Endothelial cell of umbilical vein (primary cell): ENCODE measurements around the gene SHISA8. TPM values are rescaled to one million over a fixed set of nuclear protein-coding genes. Genes with fewer than 3 reads are reported as not detected.

Experiments
- BruUV-seq: library from RNA; stranded (reverse); fragments of 400-500 nt; replicated peaks from 2 replicates; lab custom pipeline; 2021; lab: Mats Ljungman, UMichigan
- CTCF ChIA-PET: fragments of 300-600, 350-600 bp; sonication (Branson Sonifier 250); formaldehyde crosslinking; loops from one replicate; lab custom pipeline; 2021; ENCODE audit warnings: antibody characterized with exemption, inconsistent platforms; lab: Charles Lee
- POLR2A ChIA-PET: fragments of 300-600, 350-600 bp; sonication (Branson Sonifier 250); formaldehyde crosslinking; loops from one replicate; lab custom pipeline; 2021; ENCODE audit warnings: antibody characterized with exemption, inconsistent platforms; lab: Charles Lee
- DNase-seq: peaks from one replicate; pipeline ENCODE4 v3.0.0-alpha.2; 2011; ENCODE audit warnings: low read depth, low spot score
- FAIRE-seq: peaks from 2 replicates; lab custom pipeline; 2011; peaks lifted over from hg19 to GRCh38; lab: Jason Lieb, UNC
- H2AFZ ChIP-seq: 2 replicates; pipeline ENCODE4 v1.6.0; 2012; ENCODE audit warnings: low read depth, low read length, control low read depth, inconsistent platforms
- H3K27ac ChIP-seq: 2 replicates; pipeline ENCODE4 v1.5.1; 2011; ENCODE audit warnings: low read depth, mild to moderate bottlenecking, control low read depth, low read length, moderate library complexity; ENCODE audit not compliant: insufficient read depth
- H3K27me3 ChIP-seq, 2 experiments: 2 replicates each; pipeline versions ENCODE4 v1.6.0 to v1.6.1; 2011; ENCODE audit warnings: low read length in 2 of 2, mixed read lengths in 1 of 2; ENCODE audit not compliant: control insufficient read depth in 2 of 2, insufficient read depth in 2 of 2
- H3K36me3 ChIP-seq, 2 experiments: 2 replicates in 1 of 2; 3 replicates in 1 of 2; pipeline ENCODE4 v1.5.1; 2011; ENCODE audit warnings: low read length in 2 of 2, mild to moderate bottlenecking in 1 of 2, moderate library complexity in 1 of 2; ENCODE audit not compliant: control insufficient read depth in 2 of 2, insufficient read depth in 2 of 2; ENCODE audit errors: extremely low read depth in 1 of 2
- H3K4me1 ChIP-seq: 3 replicates; pipeline ENCODE4 v1.5.1; 2011; ENCODE audit warnings: mild to moderate bottlenecking, low read length; ENCODE audit not compliant: control insufficient read depth, insufficient read depth; ENCODE audit errors: extremely low read depth
- H3K4me2 ChIP-seq: 2 replicates; pipeline ENCODE4 v1.6.1; 2011; ENCODE audit warnings: low read length, control low read depth, mixed read lengths; ENCODE audit not compliant: insufficient read depth
- H3K4me3 ChIP-seq, 3 experiments: fragments of 200-600 bp in 1 of 3; sonication (generic), shearing (Covaris generic) in 1 of 3; replicated peaks in 1 of 3; 2 replicates each; pipeline ENCODE4 v1.5.1; 2011 to 2016; ENCODE audit warnings: control low read depth in 3 of 3, low read length in 3 of 3, mild to moderate bottlenecking in 2 of 3, inconsistent platforms in 1 of 3, low read depth in 1 of 3, moderate library complexity in 1 of 3; ENCODE audit not compliant: insufficient read depth in 1 of 3
- H3K79me2 ChIP-seq: 2 replicates; pipeline ENCODE4 v1.6.0; 2012; ENCODE audit warnings: low read length, inconsistent platforms; ENCODE audit not compliant: control insufficient read depth, insufficient read depth
- H3K9ac ChIP-seq: replicated peaks from 2 replicates; pipeline ENCODE3; 2011; ENCODE audit warnings: low read length, control low read depth; ENCODE audit not compliant: insufficient read depth; ENCODE audit errors: extremely low read depth
- H3K9me1 ChIP-seq: replicated peaks from 3 replicates; pipeline ENCODE4 v1.6.0; 2011; ENCODE audit warnings: mild to moderate bottlenecking, low read length; ENCODE audit not compliant: control insufficient read depth, insufficient read depth; ENCODE audit errors: extremely low read depth
- H3K9me3 ChIP-seq: replicated peaks from 2 replicates; pipeline ENCODE4 v1.5.1; 2012; ENCODE audit warnings: low read length, inconsistent platforms; ENCODE audit not compliant: control insufficient read depth, insufficient read depth
- H4K20me1 ChIP-seq: replicated peaks from 2 replicates; pipeline ENCODE3; 2011; ENCODE audit warnings: mild to moderate bottlenecking, low read length; ENCODE audit not compliant: control insufficient read depth, insufficient read depth; ENCODE audit errors: extremely low read depth
- EZH2 ChIP-seq: IDR thresholded peaks from 2 replicates; pipeline ENCODE4 v1.6.1; 2012; ENCODE audit warnings: borderline replicate concordance, low read depth, mild to moderate bottlenecking, moderate library complexity, low read length, inconsistent platforms; ENCODE audit not compliant: severe bottlenecking
- FOS ChIP-seq: IDR thresholded peaks from 2 replicates; pipeline ENCODE4 v1.6.1; 2011; ENCODE audit warnings: mild to moderate bottlenecking, low read length, moderate library complexity, borderline replicate concordance; ENCODE audit not compliant: insufficient read depth
- GATA2 ChIP-seq: IDR thresholded peaks from 2 replicates; pipeline ENCODE4 v1.7.0; 2011; ENCODE audit warnings: low read depth, mild to moderate bottlenecking, moderate library complexity, mixed read lengths, low read length; ENCODE audit not compliant: insufficient read length, insufficient read depth
- JUN ChIP-seq: IDR thresholded peaks from 2 replicates; pipeline ENCODE4 v1.6.1; 2011; ENCODE audit warnings: borderline replicate concordance, low read depth; ENCODE audit not compliant: insufficient read length, insufficient read depth
- MYC ChIP-seq: IDR thresholded peaks from one replicate; pipeline ENCODE4 v1.6.1; 2011; ENCODE audit warnings: mild to moderate bottlenecking, low read depth, low read length
- POLR2A ChIP-seq: IDR thresholded peaks from 2 replicates; pipeline ENCODE4 v1.6.1; 2012; ENCODE audit warnings: low read depth, mild to moderate bottlenecking, control low read depth, low read length
- POLR2AphosphoS5 ChIP-seq: IDR thresholded peaks from 2 replicates; pipeline ENCODE4 v1.6.1; 2012; ENCODE audit warnings: low read depth, mild to moderate bottlenecking, control low read depth, low read length, moderate library complexity; ENCODE audit not compliant: insufficient read depth
- dilution Hi-C: fragments of 300-500 bp; cut with MboI; formaldehyde crosslinking; loops from one replicate; pipeline ENCODE4 v1.15.0; 2019; ENCODE audit warnings: low sequenced_read_pairs; ENCODE audit not compliant: extremely low pct_ligation_motif_present
- intact Hi-C: fragments of 100-400 bp; cut with micrococcal nuclease; formaldehyde crosslinking; loops from one replicate; pipeline ENCODE4 v1.10.0; 2022
- polyA plus RNA-seq, 4 experiments: library from polyadenylated mRNA; depleted of rRNA in 3 of 4; stranded (reverse) in 3 of 4; unstranded in 1 of 4; fragments of >200 nt; gene quantifications; 2 replicates each; pipeline versions ENCODE4 v1.2.1 to v1.2.3, GENCODE V29; 2011 to 2012; ENCODE audit warnings: missing spikeins in 1 of 4
- total RNA-seq: library from RNA; stranded (reverse); gene quantifications from 2 replicates; pipeline ENCODE4 v1.2.3, GENCODE V29; 2021
- TF ChIP-seq, protein P1 (sequence below): IDR thresholded peaks from 2 replicates; pipeline ENCODE4 v1.6.1; 2011; ENCODE audit not compliant: insufficient read depth, insufficient read length
- TF ChIP-seq, protein P2 (sequence below), 2 donors: IDR thresholded peaks; 1 replicate in 1 of 2; 2 replicates in 1 of 2; pipeline ENCODE4 v1.5.1; 2011; ENCODE audit warnings: low read length in 2 of 2, mild to moderate bottlenecking in 2 of 2, moderate library complexity in 2 of 2, control low read depth in 1 of 2, inconsistent platforms in 1 of 2, low read depth in 1 of 2; ENCODE audit not compliant: insufficient read depth in 1 of 2; ENCODE audit errors: extremely low read depth in 1 of 2

The SHISA8 gene
- total and polyA plus RNA-seq, 2 donors (not counting 3 experiments of a cell fraction or from before 2014, with no cell fraction given): not detected

- Histone ChIP-seq H3K36me3 (no peaks in the 10 kb centered on the region), H3K4me3 (no peak overlapping the region), H3K27ac (no peak overlapping the region), H3K9me3 (no peaks in the 10 kb centered on the region), H3K9ac (no peak overlapping the region), H3K9me1 (no peaks in the 10 kb centered on the region), H3K27me3 (peaks cover 9 to 14% of the 10 kb centered on the region in 2 experiments), H3K4me2 (no peak overlapping the region), H4K20me1 (no peaks in the 10 kb centered on the region), H3K79me2 (no peaks in the 10 kb centered on the region), H2AFZ (no peak overlapping the region), H3K4me1 (peaks cover 13% of the 10 kb centered on the region)
- ChIA-PET CTCF (interaction anchor here (1.1 to 1.6 kb wide), 2 partner anchors 8 to 18 kb away, joined by 3 to 4 read pairs; partner anchors contain the start of gene SHISA8), POLR2A (no interaction called here)
- BruUV-seq: no TSS peak
- intact Hi-C loops (no loop called here), dilution Hi-C loops (no loop called here)
- no peak for TF ChIP-seq EZH2
- FAIRE-seq (no peak), DNase-seq (no peak)
Measured at GRCh38 chr22:41922940-41923594, 8.2 kb upstream of the SHISA8 start.

- Histone ChIP-seq H2AFZ (no peak overlapping the region), H3K27me3 (peaks cover 11 to 14% of the 10 kb centered on the region in 2 experiments), H3K27ac (no peak overlapping the region), H4K20me1 (no peaks in the 10 kb centered on the region), H3K9ac (no peak overlapping the region), H3K4me2 (no peak overlapping the region), H3K4me1 (peaks cover 14% of the 10 kb centered on the region), H3K4me3 (no peak overlapping the region), H3K79me2 (no peaks in the 10 kb centered on the region), H3K9me3 (no peaks in the 10 kb centered on the region), H3K9me1 (no peaks in the 10 kb centered on the region), H3K36me3 (no peaks in the 10 kb centered on the region)
- intact Hi-C loops: no loop called here
- DNase-seq (no peak), FAIRE-seq (no peak)
- CTCF ChIA-PET: no interaction called here
- TF ChIP-seq EZH2 (no peak), JUN (no peak), MYC (no peak), GATA2 (no peak), POLR2AphosphoS5 (no peak), FOS (no peak), POLR2A (no peak)
- TF ChIP-seq, protein P1, sequence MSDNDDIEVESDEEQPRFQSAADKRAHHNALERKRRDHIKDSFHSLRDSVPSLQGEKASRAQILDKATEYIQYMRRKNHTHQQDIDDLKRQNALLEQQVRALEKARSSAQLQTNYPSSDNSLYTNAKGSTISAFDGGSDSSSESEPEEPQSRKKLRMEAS: no peak
- TF ChIP-seq, protein P2, sequence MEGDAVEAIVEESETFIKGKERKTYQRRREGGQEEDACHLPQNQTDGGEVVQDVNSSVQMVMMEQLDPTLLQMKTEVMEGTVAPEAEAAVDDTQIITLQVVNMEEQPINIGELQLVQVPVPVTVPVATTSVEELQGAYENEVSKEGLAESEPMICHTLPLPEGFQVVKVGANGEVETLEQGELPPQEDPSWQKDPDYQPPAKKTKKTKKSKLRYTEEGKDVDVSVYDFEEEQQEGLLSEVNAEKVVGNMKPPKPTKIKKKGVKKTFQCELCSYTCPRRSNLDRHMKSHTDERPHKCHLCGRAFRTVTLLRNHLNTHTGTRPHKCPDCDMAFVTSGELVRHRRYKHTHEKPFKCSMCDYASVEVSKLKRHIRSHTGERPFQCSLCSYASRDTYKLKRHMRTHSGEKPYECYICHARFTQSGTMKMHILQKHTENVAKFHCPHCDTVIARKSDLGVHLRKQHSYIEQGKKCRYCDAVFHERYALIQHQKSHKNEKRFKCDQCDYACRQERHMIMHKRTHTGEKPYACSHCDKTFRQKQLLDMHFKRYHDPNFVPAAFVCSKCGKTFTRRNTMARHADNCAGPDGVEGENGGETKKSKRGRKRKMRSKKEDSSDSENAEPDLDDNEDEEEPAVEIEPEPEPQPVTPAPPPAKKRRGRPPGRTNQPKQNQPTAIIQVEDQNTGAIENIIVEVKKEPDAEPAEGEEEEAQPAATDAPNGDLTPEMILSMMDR (IDR thresholded peaks at IDR 0.05; ENCODE audit: extremely low read depth in 1 of 2, insufficient read depth in 1 of 2, low read depth in 1 of 2, low read length in 2 of 2): no peak
- BruUV-seq: no TSS peak
- POLR2A ChIA-PET: no interaction called here
- dilution Hi-C loops: no loop called here
Measured at GRCh38 chr22:41922328-41922727, 7.5 kb upstream of the SHISA8 start.
